Testis (tissue), 2 donors: ENCODE results near the gene PPHLN1.

Experiments used
- CTCF ChIP-seq, 3 experiments: fragments of 450-650 bp in 2 of 3; fragments of 200-600 bp in 1 of 3; sonication (generic) in 1 of 3; IDR thresholded peaks; one replicate each; pipeline ENCODE4 v1.5.1; 2016 to 2019; ENCODE audit warnings: antibody characterized with exemption in 3 of 3, mild to moderate bottlenecking in 2 of 3, moderate library complexity in 1 of 3
- POLR2A ChIP-seq: fragments of 450-650 bp; IDR thresholded peaks from one replicate; pipeline ENCODE4 v1.6.1; 2017; ENCODE audit warnings: antibody characterized with exemption, mild to moderate bottlenecking, moderate library complexity

GRCh38 chr12:42346403-42347002 lies 20.5 kb downstream of the PPHLN1 start:
- TF ChIP-seq CTCF (IDR thresholded peaks at IDR 0.05) = no peak
- TF ChIP-seq POLR2A = no peak
